ENCODE measurements around the gene ZNF407.
"Not testable (repeated sequence)": the region's sequence is repeated elsewhere in the genome, so short reads cannot be mapped to it uniquely, and the experiment has no call there.

ZNF407 gene

DNA sequence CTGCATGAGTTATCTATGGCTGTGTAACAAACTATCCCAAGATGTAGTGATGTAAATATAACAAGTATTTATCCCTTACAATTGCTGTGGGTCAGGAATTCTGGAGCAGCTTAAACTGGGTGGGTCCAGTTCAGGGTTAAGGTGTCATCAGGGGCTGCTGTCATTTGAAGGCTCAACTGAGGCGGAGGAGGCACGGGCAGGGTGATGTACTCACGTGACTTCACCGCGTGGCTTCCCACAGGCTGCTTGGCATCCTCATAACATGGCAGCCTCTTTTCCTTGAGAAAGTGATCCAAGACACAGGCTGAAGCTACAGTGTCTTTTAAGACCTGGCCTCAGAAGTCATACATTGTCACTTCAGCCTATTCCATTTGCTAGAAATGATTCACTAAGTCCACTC lies 485.5 kb downstream of the ZNF407 start:
- DNase-seq, result no peak

DNA sequence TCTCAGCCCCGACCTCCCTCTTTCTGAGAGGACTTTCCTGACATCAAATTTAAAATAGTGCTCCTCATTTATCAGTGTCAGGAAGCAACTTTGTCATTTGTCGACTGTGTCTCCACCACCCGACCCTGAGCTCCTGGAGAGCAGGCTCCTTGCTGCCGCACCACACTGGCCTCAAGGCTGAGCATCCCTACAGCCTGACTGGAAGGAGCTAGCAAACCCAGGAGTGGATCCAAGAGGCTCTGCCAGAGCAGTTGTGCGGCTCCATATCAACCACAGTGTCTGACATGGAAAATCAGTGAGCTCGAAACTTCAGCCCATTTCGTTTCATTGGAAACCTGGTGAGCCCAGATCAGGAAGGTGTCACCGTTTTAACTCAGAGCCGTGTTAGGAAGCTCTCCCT lies 486.1 kb downstream of the ZNF407 start:
- DNase-seq, result no peak

DNA sequence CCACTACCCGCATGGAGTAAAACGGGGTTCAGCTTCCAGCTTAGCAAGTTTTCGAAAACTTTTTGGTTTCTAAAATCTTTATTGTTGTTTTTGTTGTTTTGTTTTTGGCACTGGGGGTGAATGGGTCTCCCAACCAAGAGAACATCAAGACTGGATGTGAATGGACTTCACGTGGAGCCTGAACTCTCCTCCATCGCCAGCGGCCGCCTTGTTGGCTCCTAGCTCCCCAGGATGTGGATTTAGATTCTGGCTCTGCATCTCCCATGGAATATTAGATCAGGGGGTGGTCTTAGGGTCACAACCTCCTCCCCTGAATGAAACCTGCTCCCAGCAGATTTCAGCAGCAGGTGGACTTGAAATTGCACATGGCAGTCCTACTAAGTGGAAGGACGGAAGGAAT lies 488.0 kb downstream of the ZNF407 start:
- not testable (repeated sequence) for DNase-seq

GRCh38 chr18:75086494-75087034 lies 488.9 kb downstream of the ZNF407 start:
- DNase-seq, result no peak

DNA sequence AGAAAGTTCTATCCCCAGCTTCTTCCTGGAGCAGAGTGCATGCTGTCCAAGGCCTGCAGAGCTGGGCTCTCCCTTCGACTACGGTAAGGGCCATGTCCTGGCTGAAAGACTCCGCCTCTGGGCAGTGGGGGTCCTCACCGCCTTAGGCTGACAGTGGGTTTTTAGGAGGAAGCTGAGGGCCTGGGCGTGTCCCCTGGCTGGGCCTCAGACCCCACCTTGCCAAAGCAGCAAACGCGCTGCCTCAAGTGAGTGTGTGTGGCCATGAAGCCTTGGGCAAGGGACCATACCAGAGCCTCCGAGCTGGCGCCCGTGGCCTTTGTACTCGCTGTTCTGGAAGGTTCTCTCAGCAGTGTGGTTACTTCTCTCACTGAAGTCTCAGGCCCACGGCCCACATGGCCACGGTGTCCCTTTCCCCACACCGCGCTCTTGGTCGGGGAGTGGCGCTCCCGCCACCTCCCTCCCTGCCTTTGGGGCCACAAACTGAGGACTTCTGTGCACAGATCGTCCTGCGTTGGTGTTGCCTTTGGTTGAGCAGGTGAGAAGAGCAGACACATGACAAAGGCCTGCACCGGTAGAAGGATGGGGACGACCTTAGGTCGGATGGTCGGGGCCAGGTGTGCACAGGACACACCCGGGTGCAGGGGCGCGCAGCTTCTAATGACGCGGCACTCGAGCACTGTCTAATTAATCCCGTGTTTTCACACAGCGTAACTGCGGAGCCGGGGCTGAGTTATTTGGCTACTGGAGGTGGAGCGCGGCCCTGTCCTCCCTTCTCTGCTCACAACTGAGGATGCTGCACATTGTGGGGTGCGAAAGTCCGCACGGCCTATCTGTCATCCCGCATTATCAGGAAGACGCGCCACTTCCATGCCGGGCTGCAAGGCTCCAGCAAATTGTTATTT lies 489.7 kb downstream of the ZNF407 start:
- DNase-seq, result no peak

- no peak for DNase-seq
These were observed 490.4 kb downstream of the ZNF407 start for GRCh38 chr18:75088021-75088506.

DNA sequence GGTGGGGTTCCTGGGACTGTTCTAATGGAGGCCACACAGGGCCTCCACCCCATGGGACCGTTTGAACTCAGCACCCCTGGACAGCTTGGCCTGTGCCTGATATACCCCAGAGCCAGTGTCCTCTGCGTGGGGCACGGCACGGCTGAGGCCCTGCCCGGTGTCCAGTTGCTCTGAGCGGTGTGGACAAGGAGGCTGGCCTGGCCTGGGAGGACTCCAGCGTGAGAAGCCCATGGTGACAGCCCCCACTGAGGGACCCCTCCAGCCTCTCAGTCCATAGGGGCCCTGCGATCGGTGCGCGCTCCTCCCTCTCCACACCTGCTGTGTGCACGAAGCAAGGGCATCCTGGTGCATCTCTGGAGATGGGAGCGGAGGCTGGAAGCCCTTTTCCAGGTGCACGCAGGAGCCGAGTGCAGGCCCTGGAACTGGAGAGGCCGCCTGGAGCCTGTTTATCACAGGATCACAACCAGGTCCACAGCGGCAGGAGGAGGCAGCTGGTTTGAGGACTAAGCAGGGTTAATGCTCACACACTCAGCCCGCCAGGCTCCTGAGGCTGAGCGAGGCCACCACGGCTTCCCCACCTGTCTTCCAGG lies 491.0 kb downstream of the ZNF407 start:
- DNase-seq, result no peak

- no peak for DNase-seq
These were observed 492.2 kb downstream of the ZNF407 start for GRCh38 chr18:75089748-75090327.

GRCh38 chr18:75090336-75090735 lies 492.7 kb downstream of the ZNF407 start:
- DNase-seq, result no peak

GRCh38 chr18:75097491-75098225 lies 500.0 kb downstream of the ZNF407 start:
- no peak for DNase-seq

DNA sequence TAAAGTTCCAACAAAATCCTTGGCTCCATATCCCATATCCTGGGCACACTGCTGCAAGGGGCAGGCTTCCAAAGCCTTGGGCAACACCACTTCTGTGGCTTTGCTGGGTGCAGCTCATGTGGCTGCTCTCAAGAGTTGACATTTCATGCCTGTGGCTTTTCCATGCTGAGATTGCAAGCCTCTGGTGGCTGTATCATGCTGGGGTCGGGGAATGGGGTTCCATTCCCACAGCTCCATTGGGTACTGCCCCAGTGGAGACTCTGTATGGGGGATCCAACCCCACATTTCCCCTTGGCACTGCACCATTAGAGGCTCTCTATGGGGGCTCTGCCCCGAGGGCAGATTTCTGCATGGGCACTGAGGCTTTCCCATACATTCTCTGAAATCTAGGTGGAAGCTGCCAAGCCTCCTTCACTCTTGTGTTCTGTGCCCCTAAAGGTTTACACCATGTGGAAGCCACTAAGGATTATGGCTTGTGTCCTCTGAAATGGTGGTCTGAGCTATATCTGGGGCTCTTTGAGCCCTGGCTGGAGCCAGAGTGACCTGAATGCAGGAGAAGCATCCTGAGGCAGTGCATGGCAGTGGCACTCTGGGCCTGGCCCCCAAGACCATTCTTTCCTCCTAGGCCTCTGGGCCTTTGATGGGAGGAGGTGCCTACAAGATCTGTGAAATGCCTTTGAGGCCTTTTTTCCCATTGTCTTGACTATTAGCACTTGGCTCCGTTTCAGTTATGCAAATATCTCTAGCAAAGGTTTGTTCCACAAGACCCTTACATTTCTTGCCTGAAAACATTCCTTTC lies 503.4 kb downstream of the ZNF407 start:
- DNase-seq, result no peak

DNA sequence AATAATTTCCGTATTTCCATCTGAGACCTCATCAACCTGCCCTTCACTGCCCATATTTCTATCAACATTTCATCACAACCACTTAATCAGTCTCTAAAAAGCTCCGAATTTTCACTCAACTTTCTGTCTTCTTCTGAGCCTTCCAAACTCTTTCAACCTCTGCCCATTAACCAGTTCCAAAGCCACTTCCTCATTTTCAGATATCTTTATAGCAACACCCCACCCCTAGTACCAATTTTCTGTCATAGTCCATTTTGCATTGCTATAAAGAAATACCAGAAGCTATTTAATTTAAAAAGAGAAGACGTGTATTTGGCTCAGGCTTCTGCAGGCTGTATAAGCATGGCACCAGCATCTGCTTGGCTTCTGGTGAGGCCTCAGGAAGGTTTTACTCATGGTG lies 504.2 kb downstream of the ZNF407 start:
- no peak for DNase-seq

- not testable (repeated sequence) for DNase-seq
These were observed 506.4 kb downstream of the ZNF407 start for GRCh38 chr18:75104029-75104428.

- no peak for DNase-seq
These were observed 506.8 kb downstream of the ZNF407 start for GRCh38 chr18:75104483-75104882.

GRCh38 chr18:75105551-75106254 lies 508.0 kb downstream of the ZNF407 start:
- DNase-seq, result no peak

DNA sequence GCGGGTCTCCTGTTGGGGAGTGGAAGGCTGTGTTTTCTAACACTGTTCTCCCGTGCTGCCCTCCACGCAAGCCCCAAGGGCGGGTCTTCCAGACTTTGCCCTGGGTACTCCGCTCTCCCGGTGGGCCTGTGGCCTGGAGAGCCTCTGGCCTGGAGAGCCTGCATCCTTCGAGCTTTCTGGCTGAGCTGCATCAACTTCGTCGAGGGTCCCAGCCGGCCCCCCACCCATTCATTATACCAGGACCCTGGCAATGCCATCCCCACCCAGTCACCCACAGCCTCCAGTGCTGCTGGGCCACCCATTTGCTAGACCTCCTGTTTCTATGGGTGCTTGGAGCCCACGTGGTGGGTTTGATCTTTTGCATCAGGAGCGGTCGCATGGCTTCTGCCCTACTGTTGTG lies 509.1 kb downstream of the ZNF407 start:
- DNase-seq, result no peak

DNA sequence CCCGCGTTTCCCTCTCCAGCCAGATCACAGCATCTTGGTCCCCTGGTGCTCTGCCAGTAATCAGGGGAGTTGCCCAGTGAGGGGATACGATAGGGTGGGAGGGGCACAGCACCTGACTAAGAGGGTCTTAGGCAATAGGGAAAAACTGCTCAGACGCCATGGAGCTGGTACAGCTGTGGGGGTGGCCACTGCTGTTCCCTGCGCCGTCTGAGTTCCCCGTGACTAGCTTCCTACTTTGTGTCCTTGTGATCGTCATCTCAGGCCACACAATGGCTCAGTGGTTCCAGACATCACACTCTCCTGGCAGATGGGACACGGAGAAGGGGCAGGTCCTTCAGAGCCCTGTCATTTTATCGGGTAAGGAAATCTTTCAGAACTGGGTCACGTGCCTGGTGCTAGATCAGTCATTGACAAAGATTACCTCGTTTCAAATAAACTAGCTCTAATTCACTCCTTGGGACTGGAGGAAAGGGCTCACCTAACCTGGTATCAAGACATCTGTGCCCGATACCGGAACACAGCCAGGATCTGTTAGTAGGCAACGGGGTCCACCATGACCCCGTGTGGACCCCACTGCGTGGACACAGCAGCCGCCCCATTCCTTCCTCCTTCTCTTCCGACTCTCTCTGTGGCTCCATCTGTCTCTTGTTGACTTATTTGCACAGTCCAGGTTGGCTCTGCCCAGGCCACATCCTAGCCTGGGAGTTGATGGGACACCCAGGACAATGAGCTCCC lies 509.7 kb downstream of the ZNF407 start:
- DNase-seq, result no peak

DNA sequence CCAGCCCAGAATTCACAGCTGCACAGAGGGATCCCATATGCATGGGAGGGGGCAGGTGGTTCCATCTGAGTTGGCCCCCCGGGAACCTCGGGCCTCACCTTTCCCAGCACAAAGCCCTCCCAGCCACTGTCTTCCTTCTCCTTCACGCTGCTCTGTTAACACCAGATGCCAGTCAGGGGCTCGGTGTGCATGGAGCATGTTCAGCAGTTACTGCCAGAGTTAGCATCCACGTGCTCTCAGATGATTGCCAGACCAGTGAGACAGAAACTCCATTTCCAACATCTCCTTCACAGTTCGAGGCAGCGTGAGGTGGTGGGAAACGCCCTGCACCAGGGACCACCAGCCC lies 510.2 kb downstream of the ZNF407 start:
- DNase-seq, result no peak

DNA sequence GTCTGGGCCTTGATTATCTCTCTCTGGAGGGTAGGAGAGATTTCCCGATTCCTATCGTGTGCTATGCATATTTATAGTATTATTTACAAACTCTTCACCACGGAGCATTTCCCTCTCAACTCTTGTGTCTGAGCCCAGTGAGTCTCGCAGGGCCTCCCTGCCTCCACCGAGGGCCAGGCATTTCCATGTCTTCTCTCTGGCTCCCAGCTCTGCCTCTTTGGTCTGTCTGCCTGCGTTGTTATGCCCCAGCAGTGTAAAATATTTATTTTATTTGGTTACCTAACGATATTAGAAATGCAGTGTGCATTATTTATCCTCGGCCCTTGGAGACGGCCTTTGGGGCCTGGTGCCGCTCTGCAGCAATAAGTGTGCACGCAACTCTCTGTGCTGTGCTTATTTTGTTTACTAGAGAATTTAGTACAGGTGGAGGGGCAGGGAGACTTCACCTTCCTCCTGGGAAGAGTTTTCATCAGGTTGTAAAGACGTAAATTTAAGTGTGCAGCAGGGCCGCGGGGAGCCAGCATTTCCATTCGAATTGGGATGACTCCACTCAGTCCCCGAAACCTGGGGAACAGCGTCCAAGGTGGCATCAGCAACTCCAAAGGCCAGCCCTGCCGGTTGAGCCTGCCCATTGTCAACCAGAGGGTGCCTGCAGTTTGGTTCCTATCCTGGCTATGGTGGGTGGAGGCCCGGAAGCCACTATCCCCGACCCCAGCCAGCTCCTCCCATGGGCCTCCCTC lies 511.1 kb downstream of the ZNF407 start:
- no peak for DNase-seq

- no peak for DNase-seq
These were observed 511.6 kb downstream of the ZNF407 start for GRCh38 chr18:75109319-75109691.

Data from fibroblast of skin of right biceps (primary cell).